ENCODE data around the gene IFNAR2.

GRCh38 chr21:33203371-33203724 is 26.4 kb upstream of the IFNAR2 start:
- TF ChIP-seq, protein P1, sequence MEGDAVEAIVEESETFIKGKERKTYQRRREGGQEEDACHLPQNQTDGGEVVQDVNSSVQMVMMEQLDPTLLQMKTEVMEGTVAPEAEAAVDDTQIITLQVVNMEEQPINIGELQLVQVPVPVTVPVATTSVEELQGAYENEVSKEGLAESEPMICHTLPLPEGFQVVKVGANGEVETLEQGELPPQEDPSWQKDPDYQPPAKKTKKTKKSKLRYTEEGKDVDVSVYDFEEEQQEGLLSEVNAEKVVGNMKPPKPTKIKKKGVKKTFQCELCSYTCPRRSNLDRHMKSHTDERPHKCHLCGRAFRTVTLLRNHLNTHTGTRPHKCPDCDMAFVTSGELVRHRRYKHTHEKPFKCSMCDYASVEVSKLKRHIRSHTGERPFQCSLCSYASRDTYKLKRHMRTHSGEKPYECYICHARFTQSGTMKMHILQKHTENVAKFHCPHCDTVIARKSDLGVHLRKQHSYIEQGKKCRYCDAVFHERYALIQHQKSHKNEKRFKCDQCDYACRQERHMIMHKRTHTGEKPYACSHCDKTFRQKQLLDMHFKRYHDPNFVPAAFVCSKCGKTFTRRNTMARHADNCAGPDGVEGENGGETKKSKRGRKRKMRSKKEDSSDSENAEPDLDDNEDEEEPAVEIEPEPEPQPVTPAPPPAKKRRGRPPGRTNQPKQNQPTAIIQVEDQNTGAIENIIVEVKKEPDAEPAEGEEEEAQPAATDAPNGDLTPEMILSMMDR (IDR thresholded peaks at IDR 0.05), result no peak
- no peak for TF ChIP-seq POLR2A (IDR thresholded peaks at IDR 0.05)

Measured in suprapubic skin (tissue), 3 donors.